Measurements from ENCODE around the gene CSAD. TPM values are rescaled to one million over a fixed set of nuclear protein-coding genes. Genes with fewer than 3 reads are reported as not detected.
A peak's percentile ranks its signal among the peaks of the same experiment; 100 is the strongest.

The CSAD gene
- total and polyA plus RNA-seq, 11 donors = 4.3 to 26.5 (median 8.2) TPM

GRCh38 chr12:53176750-53177149 lies 4.0 kb downstream of the CSAD start:
- H3K4me1 ChIP-seq = peaks cover under 1 to 25% (median 14%) of the 10 kb centered on the region in 12 donors
- H3K9me3 ChIP-seq = no peaks in the 10 kb centered on the region
- no peaks in the 10 kb centered on the region for H3K27me3 ChIP-seq
- no peak for TF ChIP-seq POLR2A (IDR thresholded peaks at IDR 0.05)
- TF ChIP-seq, protein P1, sequence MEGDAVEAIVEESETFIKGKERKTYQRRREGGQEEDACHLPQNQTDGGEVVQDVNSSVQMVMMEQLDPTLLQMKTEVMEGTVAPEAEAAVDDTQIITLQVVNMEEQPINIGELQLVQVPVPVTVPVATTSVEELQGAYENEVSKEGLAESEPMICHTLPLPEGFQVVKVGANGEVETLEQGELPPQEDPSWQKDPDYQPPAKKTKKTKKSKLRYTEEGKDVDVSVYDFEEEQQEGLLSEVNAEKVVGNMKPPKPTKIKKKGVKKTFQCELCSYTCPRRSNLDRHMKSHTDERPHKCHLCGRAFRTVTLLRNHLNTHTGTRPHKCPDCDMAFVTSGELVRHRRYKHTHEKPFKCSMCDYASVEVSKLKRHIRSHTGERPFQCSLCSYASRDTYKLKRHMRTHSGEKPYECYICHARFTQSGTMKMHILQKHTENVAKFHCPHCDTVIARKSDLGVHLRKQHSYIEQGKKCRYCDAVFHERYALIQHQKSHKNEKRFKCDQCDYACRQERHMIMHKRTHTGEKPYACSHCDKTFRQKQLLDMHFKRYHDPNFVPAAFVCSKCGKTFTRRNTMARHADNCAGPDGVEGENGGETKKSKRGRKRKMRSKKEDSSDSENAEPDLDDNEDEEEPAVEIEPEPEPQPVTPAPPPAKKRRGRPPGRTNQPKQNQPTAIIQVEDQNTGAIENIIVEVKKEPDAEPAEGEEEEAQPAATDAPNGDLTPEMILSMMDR (IDR thresholded peaks at IDR 0.05) = no peak
- 95 to 98% (median 96%) methylated on average over 3 of the region's 3 CpGs for WGBS, 4 donors
- H3K27ac ChIP-seq = no peak overlapping the region
- H3K36me3 ChIP-seq = peaks cover 0 to 14% (median 4%) of the 10 kb centered on the region in 9 donors
- intact Hi-C loops (cut with DNase I) = no loop called here
- DNase-seq (no peak), ATAC-seq (no peak)
- no peak overlapping the region for H3K4me3 ChIP-seq

- Histone ChIP-seq H3K9me3 (no peaks in the 10 kb centered on the region), H3K4me3 (no peak overlapping the region), H3K27ac (no peak overlapping the region), H3K27me3 (no peaks in the 10 kb centered on the region), H3K4me1 (peaks cover 0 to 16% (median 7%) of the 10 kb centered on the region in 12 donors), H3K36me3 (peaks cover 0 to 28% (median 8%) of the 10 kb centered on the region in 9 donors)
- 86 to 92% (median 88%) methylated on average over 4 of the region's 4 CpGs for WGBS, 4 donors
- intact Hi-C loops (cut with DNase I) = no loop called here
- ATAC-seq (peak in 1 of 4 donors; percentile 23), DNase-seq (no peak)
- TF ChIP-seq POLR2A (IDR thresholded peaks at IDR 0.05) = no peak
- TF ChIP-seq, protein P1 (IDR thresholded peaks at IDR 0.05) = peak in 2 of 12 donors; percentile 16 to 17
Observed at GRCh38 chr12:53174881-53175491, 5.7 kb downstream of the CSAD start.

GRCh38 chr12:53173085-53173715 lies 7.5 kb downstream of the CSAD start:
- Histone ChIP-seq H3K36me3 (peaks cover 0 to 33% (median 12%) of the 10 kb centered on the region in 9 donors), H3K27ac (no peak overlapping the region), H3K4me1 (peaks cover 0 to 6% (median 0%) of the 10 kb centered on the region in 12 donors), H3K27me3 (no peaks in the 10 kb centered on the region), H3K9me3 (no peaks in the 10 kb centered on the region), H3K4me3 (no peak overlapping the region)
- 88 to 96% (median 93%) methylated on average over 7 to 10 of the region's 10 CpGs for WGBS, 4 donors
- intact Hi-C loops (cut with DNase I) = no loop called here
- TF ChIP-seq, protein P1 (IDR thresholded peaks at IDR 0.05) = no peak
- no peak for TF ChIP-seq POLR2A (IDR thresholded peaks at IDR 0.05)
- no peak for ATAC-seq
- no peak for DNase-seq

DNA sequence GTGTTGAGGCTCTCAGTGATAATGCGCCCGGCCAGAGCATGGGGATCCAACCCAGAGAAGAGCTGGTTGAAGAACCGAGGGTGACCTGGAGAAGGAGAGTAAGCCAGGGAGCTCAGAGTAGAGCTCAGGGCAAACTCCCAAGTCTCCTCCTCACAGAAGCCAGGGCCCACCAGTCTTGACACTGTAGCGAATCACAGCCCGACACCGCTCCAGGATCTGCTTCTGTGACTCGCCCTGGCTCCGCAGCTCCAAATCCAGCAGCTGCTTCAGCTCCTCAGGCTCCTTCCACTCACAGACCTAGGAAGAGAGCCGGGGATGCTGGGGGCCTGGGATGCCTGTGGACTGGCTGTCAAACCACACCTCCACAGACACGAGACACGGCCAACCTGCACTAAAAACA lies 8.4 kb downstream of the CSAD start:
- Histone ChIP-seq H3K27ac (peak overlapping the region in 1 of 12 donors; percentile 30), H3K4me1 (peaks cover 0 to 6% (median 0%) of the 10 kb centered on the region in 12 donors), H3K36me3 (peaks cover 0 to 33% (median 20%) of the 10 kb centered on the region in 9 donors), H3K27me3 (no peaks in the 10 kb centered on the region), H3K9me3 (no peaks in the 10 kb centered on the region), H3K4me3 (no peak overlapping the region)
- intact Hi-C loops (cut with DNase I) = no loop called here
- no peak for DNase-seq
- no peak for ATAC-seq
- WGBS, 4 donors = 91 to 96% (median 93%) methylated on average over 11 of the region's 11 CpGs
- no peak for TF ChIP-seq POLR2A (IDR thresholded peaks at IDR 0.05)
- TF ChIP-seq, protein P1 (IDR thresholded peaks at IDR 0.05) = no peak
